ENCODE measurements around the gene MTOR.

DNA sequence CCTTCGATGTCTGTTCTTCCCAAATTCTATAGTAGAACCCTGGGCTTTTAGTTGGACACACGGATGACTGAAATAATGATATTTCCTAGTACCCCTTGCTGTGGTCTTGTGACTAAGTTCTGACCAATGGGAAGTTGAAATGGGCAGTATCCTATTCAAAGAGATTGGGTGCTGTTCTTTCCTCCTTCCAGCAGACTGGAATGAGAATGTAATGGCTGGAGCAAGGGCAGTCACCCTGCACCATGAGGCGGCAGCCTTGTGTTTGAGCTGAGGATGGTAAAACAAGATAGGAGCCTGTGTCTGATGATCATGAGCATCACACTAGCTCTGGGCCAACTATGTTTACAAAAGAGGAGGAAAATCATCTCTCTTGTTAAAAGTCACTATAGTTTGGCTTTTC, 197.4 kb downstream of the MTOR start:
- TF ChIP-seq POLR2AphosphoS5 (IDR thresholded peaks at IDR 0.05; ENCODE audit: insufficient read depth in 1 of 2, low read depth in 1 of 2): no peak
- TF ChIP-seq, protein P1, sequence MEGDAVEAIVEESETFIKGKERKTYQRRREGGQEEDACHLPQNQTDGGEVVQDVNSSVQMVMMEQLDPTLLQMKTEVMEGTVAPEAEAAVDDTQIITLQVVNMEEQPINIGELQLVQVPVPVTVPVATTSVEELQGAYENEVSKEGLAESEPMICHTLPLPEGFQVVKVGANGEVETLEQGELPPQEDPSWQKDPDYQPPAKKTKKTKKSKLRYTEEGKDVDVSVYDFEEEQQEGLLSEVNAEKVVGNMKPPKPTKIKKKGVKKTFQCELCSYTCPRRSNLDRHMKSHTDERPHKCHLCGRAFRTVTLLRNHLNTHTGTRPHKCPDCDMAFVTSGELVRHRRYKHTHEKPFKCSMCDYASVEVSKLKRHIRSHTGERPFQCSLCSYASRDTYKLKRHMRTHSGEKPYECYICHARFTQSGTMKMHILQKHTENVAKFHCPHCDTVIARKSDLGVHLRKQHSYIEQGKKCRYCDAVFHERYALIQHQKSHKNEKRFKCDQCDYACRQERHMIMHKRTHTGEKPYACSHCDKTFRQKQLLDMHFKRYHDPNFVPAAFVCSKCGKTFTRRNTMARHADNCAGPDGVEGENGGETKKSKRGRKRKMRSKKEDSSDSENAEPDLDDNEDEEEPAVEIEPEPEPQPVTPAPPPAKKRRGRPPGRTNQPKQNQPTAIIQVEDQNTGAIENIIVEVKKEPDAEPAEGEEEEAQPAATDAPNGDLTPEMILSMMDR (IDR thresholded peaks at IDR 0.05): no peak

All from vagina (tissue), 2 donors.